Measurements from ENCODE around the gene ANK3. TPM values are rescaled to one million over a fixed set of nuclear protein-coding genes. Genes with fewer than 3 reads are reported as not detected.
A peak's percentile ranks its signal among the peaks of the same experiment; 100 is the strongest.

The ANK3 gene
- polyA plus RNA-seq, 1 experiment: 0.13 TPM

DNA sequence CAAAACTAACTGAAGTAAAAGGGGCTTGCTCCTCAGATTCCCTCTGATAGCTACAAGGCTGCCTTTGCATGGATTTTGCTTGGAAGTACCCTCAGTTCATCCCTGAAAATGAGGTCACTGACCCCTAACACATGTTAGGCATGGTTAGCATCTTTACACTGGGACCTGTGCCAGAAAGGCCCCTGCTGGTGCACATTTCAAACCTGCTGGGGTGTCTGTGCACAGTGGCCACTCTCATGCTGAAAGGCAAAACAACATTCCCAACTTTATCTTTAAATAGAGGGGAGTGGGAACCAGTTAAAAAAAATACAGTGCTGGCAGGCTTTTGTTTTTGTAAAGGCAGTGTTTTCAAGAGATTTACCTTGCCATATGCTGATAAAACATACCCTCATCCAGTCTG is 99.1 kb downstream of the ANK3 start:
- H3K27me3 ChIP-seq (ENCODE audit: control insufficient read depth, insufficient read depth, low read length): no peaks in the 10 kb centered on the region
- POLR2A ChIA-PET: no interaction called here
- no peak for DNase-seq (ENCODE audit: low read depth)
- CTCF ChIA-PET: no interaction called here
- TF ChIP-seq, protein P1, sequence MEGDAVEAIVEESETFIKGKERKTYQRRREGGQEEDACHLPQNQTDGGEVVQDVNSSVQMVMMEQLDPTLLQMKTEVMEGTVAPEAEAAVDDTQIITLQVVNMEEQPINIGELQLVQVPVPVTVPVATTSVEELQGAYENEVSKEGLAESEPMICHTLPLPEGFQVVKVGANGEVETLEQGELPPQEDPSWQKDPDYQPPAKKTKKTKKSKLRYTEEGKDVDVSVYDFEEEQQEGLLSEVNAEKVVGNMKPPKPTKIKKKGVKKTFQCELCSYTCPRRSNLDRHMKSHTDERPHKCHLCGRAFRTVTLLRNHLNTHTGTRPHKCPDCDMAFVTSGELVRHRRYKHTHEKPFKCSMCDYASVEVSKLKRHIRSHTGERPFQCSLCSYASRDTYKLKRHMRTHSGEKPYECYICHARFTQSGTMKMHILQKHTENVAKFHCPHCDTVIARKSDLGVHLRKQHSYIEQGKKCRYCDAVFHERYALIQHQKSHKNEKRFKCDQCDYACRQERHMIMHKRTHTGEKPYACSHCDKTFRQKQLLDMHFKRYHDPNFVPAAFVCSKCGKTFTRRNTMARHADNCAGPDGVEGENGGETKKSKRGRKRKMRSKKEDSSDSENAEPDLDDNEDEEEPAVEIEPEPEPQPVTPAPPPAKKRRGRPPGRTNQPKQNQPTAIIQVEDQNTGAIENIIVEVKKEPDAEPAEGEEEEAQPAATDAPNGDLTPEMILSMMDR (IDR thresholded peaks at IDR 0.05; ENCODE audit: insufficient read depth, low read depth, low read length): no peak
- H3K36me3 ChIP-seq (ENCODE audit: control insufficient read depth, insufficient read depth, low read length): no peaks in the 10 kb centered on the region
- H3K4me3 ChIP-seq (ENCODE audit: low read depth, low read length): no peak overlapping the region

DNA sequence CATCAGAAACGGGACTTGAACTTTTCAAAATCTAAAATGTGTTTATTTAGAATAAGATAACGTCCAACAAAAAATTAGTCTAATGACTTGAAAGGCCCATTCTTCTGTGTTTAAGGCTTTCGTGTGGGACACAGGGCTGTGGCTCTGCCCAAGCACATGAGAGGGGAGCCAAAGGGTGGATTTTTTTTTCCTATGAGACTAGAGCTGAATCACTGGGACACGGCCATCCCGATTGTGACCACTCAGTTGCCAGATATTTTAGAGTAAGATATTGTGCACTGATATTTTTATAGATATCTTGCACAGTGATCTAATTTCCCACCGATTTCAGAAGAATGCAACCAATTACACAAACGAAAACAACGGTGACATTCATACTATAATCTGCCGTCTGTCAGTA is 99.9 kb downstream of the ANK3 start:
- Histone ChIP-seq H3K4me3 (ENCODE audit: low read depth, low read length) (no peak overlapping the region), H3K36me3 (ENCODE audit: control insufficient read depth, insufficient read depth, low read length) (no peaks in the 10 kb centered on the region), H3K27me3 (ENCODE audit: control insufficient read depth, insufficient read depth, low read length) (no peaks in the 10 kb centered on the region)
- TF ChIP-seq, protein P1 (IDR thresholded peaks at IDR 0.05; ENCODE audit: insufficient read depth, low read depth, low read length): no peak
- DNase-seq (ENCODE audit: low read depth): no peak
- CTCF ChIA-PET: no interaction called here
- POLR2A ChIA-PET: no interaction called here

DNA sequence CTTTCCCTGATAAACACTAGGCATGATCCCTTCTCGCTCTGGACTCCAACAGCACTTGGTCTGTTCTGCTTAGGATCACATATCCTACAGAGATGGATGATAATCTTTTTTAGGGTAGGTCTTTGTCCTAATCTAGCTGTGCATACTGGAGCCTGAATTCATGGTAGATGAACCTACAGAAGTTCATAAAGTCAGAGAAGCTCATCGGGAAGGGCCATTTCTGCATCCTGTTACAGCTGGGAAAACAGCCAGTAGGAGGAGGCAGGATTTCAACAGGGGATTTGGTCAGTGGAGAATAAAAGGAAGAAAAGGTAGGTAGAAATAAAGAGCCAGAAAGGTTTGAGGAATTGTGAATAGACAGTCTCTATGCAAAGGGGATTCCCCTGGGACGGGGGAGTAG is 101.4 kb downstream of the ANK3 start:
- Histone ChIP-seq H3K36me3 (ENCODE audit: control insufficient read depth, insufficient read depth, low read length) (no peaks in the 10 kb centered on the region), H3K4me3 (ENCODE audit: low read depth, low read length) (no peak overlapping the region), H3K27me3 (ENCODE audit: control insufficient read depth, insufficient read depth, low read length) (no peaks in the 10 kb centered on the region)
- TF ChIP-seq, protein P1 (IDR thresholded peaks at IDR 0.05; ENCODE audit: insufficient read depth, low read depth, low read length): no peak
- POLR2A ChIA-PET: no interaction called here
- CTCF ChIA-PET: interaction anchor here (0.6 to 1.0 kb wide), 3 partner anchors 23 to 138 kb away, joined by 3 read pairs; no protein-coding TSS in a partner anchor
- DNase-seq (ENCODE audit: low read depth): no peak

DNA sequence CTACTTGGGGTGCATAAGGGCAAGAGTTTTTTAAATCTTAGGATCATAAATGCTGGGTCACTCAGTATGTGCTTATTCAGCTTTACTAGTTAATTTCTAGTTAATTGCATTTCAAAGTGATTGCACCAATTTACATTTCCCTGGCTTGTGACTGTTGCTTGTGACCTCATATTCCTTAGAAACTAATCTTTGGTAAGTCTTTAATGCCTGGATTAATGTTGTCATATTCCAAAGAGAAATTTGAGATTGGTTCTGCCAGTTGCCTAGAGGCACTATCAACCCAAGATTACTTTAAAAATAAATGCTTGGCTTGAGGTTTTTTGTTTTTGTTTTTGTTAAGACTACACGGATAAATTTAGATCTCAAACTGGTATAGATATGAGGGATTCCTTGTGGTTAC is 103.1 kb downstream of the ANK3 start:
- no peaks in the 10 kb centered on the region for H3K36me3 ChIP-seq (ENCODE audit: control insufficient read depth, insufficient read depth, low read length)
- DNase-seq (ENCODE audit: low read depth): peak; percentile 8
- POLR2A ChIA-PET: no interaction called here
- CTCF ChIA-PET: no interaction called here
- no peak overlapping the region for H3K4me3 ChIP-seq (ENCODE audit: low read depth, low read length)
- H3K27me3 ChIP-seq (ENCODE audit: control insufficient read depth, insufficient read depth, low read length): no peaks in the 10 kb centered on the region
- TF ChIP-seq, protein P1 (IDR thresholded peaks at IDR 0.05; ENCODE audit: insufficient read depth, low read depth, low read length): no peak

DNA sequence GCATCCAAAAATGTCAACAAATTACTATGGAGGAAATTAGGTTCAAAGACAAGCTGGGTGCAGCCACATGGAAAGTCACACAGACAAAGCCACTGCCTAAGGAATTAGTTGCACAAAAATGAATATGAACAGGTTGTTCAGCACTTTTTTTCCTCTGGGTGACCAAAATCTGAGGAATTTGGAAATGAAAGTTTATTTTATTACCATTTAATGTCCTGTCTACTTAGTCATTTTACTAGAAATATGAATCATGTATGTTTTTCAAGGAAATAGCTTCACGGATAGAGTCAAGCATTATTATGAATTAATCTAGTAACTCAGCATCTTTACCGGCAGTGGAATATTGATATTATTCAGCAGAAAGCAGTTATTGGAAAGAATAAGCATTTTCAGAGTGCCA is 106.3 kb downstream of the ANK3 start:
- Histone ChIP-seq H3K36me3 (ENCODE audit: control insufficient read depth, insufficient read depth, low read length) (no peaks in the 10 kb centered on the region), H3K4me3 (ENCODE audit: low read depth, low read length) (no peak overlapping the region), H3K27me3 (ENCODE audit: control insufficient read depth, insufficient read depth, low read length) (no peaks in the 10 kb centered on the region)
- DNase-seq (ENCODE audit: low read depth): peak; percentile 3
- POLR2A ChIA-PET: interaction anchor here (0.6 kb wide), 1 partner anchor 494 kb away, joined by 4 read pairs; no protein-coding TSS in a partner anchor
- TF ChIP-seq, protein P1 (IDR thresholded peaks at IDR 0.05; ENCODE audit: insufficient read depth, low read depth, low read length): no peak
- CTCF ChIA-PET: no interaction called here

All from BJ (cell line).